ENCODE results near the gene ZFP57.

- TF ChIP-seq ZNF565 (CRISPR knock-in tag; conservative IDR thresholded peaks at IDR 0.05; ENCODE audit: low read depth), result no peak
- no peak for TF ChIP-seq PATZ1 (CRISPR knock-in tag; IDR thresholded peaks at IDR 0.05; ENCODE audit: borderline replicate concordance)
- TF ChIP-seq BACH2 (CRISPR knock-in tag; IDR thresholded peaks at IDR 0.05; ENCODE audit: borderline replicate concordance), result no peak
Measured at GRCh38 chr6:29673161-29673560, 7.8 kb downstream of the ZFP57 start.

All from SK-N-SH treated with all-trans-retinoic acid at 6 μM for 48 hours (cell line).